T-helper 2 cell (primary cell): ENCODE results near the gene MLIP.

ENCODE experiments used
- DNase-seq, 5 experiments: peaks; one replicate each; pipeline versions ENCODE4 v3.0.0 to v3.0.0-alpha.2; 2012 to 2022

MLIP gene

DNA sequence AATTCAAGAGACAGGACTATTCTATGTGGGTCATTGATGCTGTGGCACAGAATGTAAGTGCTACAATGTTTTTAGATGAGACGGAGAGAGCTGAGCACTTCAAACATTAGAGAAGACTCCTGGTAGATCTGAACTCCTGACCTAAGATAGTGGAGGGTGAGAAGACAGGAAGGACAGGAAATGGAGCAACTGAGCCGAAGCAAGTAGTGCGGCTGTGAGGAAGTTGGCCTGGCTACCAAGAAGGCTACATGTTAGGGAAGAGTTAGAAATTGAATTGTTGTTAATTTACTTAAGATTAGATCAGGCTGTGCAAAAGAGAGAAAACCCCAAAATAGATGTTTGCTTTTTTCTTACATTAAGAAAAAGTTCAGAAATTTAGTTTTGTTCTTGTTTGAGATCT lies 14.4 kb upstream of the MLIP start:
- DNase-seq, result no peak

DNA sequence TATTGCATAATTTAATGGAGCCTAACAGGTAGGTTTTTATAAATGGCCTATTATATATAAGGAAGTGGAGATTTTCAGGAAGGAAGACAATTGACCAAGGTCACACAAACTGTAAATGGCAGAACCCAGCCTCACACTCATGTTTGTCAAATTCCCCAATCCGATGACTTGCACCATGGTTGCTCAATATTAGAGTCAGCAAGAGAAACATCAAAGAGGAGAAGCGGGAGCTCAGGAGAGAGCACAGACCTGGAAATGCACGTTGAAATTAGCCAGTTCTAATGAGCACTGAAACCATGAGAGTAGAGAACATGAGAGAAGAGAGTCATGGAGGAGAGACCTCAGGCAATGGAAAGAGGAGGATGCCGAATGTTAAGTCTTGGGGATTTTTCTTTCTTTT lies 13.5 kb upstream of the MLIP start:
- no peak for DNase-seq

DNA sequence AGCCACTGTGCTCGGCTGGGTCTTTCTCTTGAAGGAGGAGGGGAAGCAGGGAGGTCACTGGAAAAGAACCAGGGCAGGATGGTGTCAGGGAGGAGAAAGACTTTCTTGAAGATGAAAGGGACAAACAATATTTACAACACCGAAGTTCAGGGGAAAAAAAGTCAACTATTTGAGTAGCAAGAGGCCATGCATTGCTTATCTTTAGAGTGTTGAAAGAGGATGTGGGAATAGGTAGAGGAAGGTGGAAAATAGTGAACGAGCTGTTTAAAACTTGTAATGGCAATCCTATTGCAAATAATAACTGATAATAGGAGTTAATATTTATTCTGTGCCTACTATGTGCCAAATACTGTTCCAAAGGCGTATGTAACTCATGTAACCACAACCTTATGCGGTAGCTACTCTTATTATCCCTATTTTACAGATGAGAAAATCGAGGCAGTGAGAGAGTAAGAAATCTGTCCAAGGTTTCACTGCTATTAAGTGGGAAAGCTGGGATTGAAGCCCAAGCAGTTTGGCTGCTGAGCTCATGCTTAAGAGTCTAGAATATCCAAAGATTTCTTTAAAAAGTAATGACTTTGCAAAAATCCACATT lies 12.7 kb upstream of the MLIP start:
- no peak for DNase-seq

DNA sequence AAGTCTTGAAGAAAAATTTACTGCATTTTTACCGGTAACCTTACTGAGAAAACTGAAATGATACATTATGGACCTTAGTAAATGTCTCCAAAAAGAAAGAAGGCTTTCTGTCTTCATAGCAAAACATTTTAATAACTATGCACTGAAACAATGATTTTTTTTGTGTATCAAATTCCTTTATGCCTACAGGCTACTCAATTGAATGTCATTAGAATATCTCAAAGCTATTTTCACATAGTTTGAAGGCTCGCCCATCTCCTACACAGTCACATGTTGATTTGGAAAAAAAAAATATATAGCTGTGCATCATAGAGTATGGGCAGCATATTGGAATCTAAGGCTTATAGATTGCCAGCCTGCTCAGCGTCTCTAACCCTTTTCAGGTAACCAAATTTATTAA lies 12.0 kb upstream of the MLIP start:
- no peak for DNase-seq

DNA sequence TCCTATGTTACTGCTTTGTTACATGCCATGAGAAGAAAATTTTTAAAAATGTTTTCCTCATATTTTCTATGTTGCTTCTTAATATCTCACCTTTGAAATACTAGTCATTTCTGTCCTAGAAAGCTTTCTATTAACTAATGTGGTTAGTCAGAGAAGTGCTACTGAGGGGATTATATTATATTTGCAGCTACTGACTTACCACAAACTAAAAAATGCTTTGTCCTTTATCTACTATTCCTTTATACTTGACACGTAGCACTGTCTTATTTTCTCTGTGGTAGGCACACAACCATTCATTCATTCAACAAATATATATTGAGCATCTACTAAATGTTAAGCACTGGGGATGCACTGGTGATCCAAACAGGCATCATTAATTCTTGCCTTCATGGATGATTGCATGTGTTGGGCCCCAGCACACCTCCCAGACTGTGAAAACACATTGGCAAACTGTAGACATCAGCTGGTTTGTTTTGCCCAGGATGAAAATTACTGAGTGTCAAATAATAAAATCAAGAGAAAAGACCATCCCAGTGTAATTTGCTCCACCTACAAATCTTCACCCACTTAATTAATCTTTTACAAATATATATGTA lies 10.7 kb upstream of the MLIP start:
- no peak for DNase-seq

DNA sequence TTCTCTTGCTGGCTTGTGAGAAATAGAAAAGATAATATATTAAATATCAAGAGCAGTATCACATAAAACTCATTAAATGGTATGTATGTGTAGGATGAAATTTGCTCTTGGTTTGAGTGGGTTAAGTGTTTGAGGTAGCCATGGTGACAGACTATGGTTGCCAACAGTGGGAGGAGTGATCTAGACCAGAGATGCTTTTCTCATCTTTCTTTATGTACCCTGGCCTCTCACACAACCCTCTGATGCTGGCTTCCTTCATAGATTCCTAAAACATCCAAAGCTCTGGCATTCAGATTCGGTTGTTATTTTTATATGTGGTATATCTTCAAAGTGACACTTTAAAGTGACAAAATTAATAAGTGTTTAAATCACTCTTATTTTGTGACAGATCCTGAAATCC lies 9.0 kb upstream of the MLIP start:
- no peak for DNase-seq

DNA sequence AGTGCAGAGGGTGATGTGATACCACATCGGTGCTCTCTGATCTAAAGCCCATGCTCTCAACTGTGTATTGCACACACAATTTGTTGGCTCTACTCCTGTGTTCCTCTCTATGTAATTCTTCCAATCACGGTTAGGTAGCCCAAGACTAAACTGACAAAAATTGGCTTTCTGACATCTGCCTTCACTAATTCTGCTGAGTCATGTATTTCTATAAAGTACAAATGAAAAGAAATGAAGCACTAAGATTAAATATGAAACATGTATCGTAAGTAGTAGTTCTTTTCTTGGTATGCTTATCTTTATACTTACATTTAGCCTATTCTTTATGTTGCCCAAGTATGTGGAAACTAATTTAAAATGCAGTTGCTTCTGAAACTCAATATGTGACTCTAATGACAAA lies 7.7 kb upstream of the MLIP start:
- DNase-seq, result no peak

DNA sequence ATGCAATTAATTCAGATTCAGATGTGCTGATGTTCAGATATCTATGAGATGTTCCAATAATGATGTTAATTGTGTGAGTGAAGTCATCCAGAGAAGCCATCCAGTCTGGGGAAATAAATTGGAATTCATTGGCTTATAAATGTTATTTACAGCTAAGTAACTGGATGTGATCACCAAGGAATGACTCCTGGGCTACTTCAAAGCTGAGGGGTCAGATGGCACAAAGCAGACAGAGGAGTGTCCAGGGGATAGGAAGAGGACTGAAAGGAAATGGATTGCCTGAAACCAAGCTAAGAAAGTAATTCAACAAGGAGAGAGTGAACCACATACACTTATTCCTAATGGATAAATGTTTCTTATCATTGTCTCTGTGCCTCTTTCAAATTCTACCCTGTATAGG lies 4.5 kb upstream of the MLIP start:
- no peak for DNase-seq

DNA sequence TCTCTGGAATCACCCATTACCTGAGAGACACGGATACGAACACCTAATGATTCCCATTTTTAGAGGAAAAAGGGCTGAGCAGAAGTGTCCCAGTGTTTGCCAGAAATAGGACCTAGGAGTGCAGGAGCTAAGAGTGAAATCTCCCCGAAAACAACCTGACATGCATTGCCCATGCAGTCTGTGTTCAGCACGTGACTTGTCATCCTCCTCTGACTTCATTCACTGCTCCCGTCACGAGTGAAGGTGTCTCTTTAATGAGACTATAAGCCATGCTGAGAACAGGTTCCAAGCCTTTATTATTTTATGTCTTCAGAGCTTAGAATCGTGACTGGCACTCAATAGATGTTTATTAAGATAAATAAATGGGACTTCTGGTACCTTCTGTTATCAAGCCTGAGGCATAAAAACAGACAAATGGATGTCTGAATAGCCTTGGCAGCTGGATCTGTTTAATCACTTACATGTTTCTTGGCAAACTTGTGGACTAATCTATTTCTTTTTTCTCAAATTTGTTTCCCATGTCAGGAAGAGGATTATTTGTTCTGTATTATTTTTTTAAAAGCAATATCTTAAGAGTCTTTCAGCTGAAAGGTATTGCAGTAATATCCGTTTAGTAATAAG lies 3.7 kb upstream of the MLIP start:
- no peak for DNase-seq

DNA sequence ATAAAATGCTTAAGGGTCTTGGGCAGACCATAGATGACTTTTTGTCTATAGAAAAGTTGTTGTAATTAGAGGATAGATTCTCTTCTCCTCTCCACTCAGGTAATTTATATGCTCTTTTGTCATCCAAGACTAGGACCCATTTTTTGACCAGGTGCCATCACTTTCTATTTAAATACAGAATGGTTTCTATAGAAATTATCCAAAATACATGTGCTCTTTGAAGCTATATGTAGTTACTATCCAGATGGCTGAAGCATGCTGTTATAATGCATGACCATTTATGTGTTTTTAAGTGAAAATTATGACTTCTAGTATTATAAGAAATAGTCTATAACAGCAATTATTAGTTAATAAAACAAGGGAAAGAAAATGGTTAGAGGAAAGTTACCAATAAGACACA lies 3.0 kb upstream of the MLIP start:
- DNase-seq, result no peak

DNA sequence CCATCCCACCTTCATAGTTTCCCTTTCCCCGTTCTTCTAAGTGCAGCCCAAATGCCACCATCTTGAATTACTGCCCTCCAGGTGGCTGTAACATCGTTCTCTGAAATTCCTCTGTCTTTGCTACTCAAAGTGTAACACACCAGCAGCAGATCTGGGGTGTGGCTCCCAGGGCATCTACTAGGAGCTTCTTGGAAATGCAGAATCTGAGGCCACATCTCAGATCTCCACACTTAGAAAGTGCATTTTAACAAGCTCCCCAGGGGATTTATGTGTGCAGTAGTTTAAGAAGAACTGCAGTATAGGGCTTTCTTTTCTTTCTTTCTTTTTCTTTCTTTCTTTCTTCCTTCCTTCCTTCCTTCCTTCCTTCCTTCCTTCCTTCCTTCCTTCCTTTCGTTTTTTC lies 1.7 kb upstream of the MLIP start:
- no peak for DNase-seq

DNA sequence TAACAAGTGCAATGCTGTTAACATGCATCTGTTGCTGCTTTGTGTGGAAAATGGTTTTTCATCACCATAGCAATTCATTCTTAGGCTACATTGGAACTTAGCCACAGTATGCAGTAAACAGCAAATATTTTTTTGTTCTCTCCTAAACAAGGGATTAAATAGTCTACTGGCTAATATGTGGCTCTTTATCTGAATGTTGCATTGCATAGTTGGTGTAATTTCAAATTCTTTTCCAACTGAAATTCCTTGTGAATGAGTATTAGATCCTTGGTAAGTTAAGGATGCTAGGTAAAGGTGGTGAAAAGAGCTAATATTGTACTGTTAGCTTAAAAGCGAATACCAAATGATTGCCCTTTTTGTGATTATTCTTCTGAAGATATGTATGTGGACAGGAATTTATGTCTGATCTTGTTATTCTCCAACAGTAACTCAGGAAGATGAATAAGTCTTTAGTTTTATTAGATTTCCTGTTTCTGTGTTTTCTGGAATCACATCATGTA lies 958 bp downstream of the MLIP start:
- no peak for DNase-seq

DNA sequence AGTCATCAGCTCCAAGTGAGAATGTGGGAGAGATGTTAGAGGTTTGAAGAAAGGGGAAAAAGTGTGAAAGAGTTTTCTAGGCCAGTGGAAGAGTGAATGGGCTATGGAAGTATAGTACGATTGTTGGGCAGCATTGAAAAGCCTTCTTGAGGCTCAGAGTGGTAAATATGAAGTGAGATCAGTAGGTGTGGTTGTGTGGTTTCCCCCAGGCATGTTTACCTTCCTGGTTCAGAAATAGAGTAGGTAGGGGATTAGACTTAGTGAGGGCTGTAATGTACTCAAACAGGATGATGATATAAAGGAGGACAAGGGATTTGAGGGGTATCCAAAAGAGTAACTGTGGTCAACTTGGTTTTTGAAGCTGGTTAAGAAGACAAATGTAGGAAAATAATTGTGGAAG lies 3.7 kb downstream of the MLIP start:
- DNase-seq, result no peak

DNA sequence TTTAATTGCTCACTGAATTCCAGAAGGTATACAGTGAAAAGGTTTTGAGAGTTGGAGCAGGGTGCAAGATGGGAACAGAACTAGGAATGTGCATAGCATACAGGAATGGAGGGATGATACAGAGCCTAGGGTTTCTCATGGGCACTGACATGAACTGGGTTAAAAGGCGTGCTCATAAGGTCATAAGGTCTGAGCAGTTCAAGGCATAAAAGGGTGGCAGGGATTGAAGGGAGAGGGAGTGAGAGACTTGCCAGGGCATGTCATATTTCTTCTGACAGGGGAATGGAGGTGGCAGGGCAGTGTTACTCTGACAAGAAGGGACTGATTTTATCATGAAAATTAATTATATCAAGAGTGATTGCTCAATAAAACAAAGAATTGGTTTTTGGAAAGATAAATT lies 4.7 kb downstream of the MLIP start:
- no peak for DNase-seq

DNA sequence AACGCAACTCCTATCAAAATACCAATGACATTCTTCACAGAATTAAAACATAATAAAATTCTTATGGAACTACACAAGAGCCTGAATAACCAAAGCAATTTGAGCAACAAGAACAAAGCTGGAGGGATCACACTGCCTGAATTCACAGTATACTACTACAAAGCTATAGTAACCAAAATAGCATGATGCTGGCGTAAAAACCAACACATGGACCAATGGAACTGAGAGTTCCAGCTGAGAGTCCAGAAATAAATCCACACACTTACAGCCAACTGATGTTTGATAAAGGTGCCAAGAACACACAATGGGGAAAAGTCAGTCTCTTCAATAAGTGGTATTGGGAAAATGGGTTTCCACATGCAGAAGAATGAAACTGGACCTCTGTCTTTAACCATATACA lies 6.9 kb downstream of the MLIP start:
- no peak for DNase-seq

DNA sequence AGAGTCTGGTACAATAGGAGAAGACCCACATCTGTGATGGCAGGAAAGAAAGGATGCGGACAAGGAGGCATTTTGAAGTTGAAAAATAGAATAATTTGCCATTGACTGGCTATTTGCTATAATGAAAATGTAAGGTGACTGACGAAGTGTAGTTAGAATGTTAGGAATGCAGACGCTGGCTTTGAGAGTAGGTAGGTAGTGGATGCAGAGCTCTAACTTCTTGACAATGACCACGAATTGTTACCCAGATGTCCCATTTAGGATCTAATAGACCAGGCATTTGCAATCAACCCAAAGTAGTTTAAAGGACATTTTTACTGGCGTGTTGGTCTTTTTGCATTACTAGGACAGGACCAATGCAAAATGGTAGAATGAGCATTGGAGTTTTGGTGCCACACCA lies 14.2 kb downstream of the MLIP start:
- DNase-seq, result no peak

DNA sequence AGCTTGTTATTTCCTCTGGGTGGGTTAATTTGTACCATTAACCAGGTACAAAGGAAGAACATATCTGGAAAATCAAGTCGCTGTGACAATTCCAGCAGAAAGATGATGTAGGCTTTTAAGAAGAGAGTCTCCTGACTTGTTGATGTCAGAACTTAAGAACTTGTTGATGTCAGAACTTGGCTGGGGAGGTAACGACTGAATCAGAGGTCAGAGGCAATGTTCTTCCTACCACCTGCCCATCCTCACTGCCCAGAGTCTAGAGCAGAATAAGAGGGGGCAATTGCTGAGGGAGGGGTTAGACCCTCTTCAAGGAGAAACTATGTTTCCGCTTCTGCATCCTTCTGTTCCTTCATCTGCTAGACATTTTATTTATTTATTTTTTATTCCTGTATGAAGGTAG lies 18.9 kb downstream of the MLIP start:
- no peak for DNase-seq

DNA sequence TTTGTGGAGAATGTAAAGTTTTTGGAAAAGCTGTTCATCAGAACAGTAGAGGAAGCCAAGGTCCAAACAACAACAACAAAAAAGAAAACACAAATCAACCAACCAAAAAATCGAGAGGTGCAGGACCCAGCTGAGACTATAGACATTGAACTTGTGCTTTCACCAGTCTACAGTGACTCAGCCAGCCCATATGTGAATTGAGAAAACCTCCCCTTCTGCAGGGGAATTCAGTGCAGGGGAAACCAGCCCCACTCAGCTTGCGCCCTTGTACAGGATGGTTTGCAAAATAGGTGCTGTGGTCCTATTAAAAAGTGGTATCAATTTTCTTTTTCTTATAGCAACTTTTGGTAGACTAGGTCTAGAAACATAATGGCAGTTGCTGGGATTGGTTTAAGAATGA lies 21.3 kb downstream of the MLIP start:
- DNase-seq, result no peak

DNA sequence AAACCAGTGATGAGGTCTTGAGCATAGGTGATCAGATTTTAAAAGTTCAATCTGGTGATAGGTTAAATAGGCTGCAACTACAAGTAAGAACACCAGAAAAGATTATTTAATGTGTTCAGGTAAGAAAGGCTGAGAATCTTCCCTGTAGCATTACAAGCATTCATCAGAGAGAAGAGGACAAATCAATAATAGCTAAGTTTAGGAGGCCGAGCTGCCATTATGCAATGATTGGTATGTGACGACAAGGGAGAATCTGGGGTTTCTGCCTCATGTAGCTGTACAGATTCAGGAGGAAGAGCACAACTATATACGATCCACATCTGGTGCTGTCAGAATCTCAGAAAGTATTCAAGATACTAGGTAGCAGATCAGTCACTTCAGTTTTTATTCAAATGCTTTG lies 21.9 kb downstream of the MLIP start:
- DNase-seq, result no peak

DNA sequence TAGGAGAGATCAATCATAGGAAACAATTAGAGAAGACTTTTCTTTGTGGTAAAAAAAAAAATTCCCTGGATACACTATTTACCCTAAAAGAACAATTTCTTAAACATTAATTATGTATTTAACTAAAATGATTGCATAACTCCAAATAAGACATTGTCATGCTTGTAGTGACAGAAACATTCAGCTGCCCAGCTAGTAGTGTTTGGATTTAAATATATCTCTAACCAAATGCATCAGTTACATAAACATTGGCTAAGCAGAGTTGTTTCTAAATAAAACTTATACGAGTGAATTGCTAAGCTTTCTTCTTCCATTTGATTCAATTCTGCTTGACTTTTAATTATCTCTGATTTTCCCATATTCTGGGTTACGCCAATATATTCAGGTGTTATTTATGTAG lies 23.7 kb downstream of the MLIP start:
- DNase-seq, result no peak

DNA sequence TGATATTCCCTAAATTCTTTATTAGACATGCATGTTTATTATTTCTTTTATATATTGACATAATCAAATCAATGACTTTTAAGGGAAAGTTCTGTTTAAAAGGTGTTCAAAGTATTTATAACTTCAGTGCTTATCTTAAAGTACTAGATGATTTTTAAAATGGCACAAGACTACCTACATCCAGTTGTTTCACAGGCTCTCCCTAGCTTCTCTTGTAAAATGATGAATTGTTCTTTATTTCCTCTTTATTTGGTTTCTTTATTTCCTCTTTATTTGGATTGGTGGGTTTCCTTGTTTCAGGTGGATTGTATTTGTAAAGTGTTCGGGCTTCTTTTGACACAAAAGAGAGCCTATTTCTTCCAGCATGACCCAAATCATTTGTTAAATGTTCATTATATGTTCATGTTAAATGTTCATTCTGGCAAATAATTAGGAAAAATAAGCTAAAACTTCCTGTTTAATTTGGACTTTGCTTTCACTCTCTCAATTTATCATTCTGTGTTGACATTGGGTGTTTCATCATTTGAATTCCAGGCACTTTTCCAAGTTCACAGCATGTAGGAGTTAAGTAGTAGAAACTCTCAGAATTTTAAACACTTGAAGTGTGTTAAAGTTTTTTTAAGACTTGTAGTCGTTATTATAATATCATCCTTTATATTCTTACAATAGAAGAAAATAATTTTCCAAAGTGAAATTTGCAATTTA lies 24.6 kb downstream of the MLIP start:
- DNase-seq, result no peak

DNA sequence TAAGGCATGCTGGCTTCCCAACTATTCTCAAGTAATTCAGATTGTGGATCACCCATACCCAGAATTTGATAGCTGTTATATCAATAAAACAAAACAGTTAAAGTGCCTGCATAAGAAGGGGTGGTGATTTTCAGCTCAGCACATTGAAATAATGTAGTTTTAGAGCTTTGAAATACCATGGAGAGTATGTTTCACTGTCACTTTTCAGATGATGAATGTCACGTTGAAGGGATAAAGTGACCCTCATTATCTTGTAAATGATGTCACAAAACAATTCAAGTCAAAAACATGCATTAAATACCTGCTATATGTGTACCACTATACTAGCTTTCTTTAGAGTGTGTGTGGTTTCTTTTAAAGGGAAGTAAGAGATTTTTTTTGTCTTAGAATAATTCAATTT lies 27.6 kb downstream of the MLIP start:
- no peak for DNase-seq

DNA sequence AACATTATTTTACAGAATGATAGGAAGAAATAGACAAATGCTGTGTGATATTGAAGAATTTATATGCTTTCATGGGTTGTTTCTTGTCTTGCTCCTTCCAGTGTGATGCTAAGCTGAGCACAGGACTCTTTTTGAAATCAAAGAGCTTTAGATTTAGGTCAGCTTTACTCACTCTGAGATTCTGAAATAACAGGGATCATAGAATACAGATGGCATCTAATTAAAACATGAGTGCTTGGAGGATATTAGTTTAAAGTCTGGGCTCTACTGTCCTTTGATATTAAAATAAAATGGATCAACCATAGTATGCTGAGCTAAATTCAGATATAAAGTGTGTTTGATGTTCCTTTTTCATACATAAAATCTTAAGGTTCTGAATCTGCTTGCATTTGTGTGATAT lies 29.6 kb downstream of the MLIP start:
- DNase-seq, result no peak

DNA sequence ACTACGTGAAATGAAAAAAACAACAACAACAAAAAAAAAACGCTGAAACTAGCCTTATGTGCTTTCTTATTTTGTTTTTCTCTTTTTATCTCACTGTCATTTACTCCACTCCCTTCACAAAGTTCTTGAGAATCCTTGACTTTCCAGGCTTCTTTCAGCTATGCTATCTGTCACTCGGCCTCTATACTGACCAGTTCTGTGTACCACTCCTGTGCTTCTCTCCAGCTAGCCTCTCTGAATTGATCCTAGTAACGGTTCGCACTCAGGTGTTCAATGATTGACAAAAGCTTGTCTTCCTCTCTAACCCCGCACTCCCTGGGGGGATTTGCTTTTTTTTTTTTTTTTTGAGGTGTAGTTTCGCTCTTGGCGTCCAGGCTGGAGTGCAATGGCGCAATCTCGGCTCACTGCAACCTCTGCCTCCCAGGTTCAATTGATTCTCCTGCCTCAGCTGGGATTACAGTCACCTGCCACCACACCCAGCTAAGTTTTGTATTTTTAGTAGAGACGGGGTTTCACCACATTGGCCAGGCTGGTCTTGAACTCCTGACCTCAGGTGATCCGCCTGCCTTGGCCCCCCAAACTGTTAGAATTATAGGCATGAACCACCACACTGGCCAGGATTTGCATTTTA lies 31.8 kb downstream of the MLIP start:
- DNase-seq, result no peak
